Measurements from ENCODE around the gene C2CD2. TPM values are rescaled to one million over a fixed set of nuclear protein-coding genes. Genes with fewer than 3 reads are reported as not detected.

C2CD2 gene
- total and polyA plus RNA-seq, 2 of the 8 experiments (the other 6 are each of a cell fraction or from before 2014, with no cell fraction given), result 10.4 to 13.0 TPM

DNA sequence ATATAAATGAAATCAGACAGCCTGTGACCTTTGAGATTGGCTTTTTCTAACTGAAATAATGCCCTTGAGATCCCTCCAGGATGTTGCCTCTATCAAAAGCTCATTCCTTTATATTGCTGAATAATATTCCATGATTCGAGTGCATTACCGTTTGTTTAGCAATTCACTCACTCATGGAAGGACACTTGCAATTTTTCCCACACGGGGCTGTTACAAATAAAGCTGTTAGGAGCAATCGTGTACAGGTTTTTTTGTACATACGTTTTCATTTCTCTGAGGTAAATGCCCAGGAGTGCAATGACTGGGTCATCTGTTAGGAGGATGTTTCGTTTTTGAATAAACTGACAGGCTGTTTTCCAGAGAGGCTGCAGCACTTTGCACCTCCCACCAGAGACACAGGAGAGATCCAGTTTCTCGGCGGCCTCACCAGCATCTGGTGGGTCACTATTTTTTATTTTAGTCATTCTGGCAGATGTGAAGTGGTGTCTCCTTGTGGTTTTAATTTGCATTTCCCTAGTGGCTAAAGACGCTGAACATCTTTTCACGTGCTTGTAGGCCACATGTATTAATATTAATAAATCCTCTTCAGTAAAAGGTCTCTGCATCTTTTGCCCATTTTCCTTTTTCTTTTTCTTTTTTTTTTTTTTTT, 85.6 kb downstream of the C2CD2 start (continued):
- TF ChIP-seq CBX8 (IDR thresholded peaks at IDR 0.05; ENCODE audit: borderline replicate concordance, low read depth, low read length), result no peak
